K562 (cell line): ENCODE data around the gene PIP5K1B.

Experiments used
- CTCF ChIP-seq, 3 experiments: IDR thresholded peaks in 2 of 3; conservative IDR thresholded peaks in 1 of 3; 2 replicates each; pipeline ENCODE4 v1.5.1; 2011 to 2012; ENCODE audit warnings: low read length in 3 of 3, mild to moderate bottlenecking in 3 of 3, control low read depth in 2 of 3, improper control_type of control experiment in 1 of 3, inconsistent platforms in 1 of 3, low read depth in 1 of 3, mixed read lengths in 1 of 3, moderate library complexity in 1 of 3; ENCODE audit not compliant: insufficient read depth in 2 of 3
- E2F4 ChIP-seq: sonication (generic); formaldehyde crosslinking; IDR thresholded peaks from 2 replicates; pipeline ENCODE4 v1.8.0; 2022; ENCODE audit warnings: mild to moderate bottlenecking, low read depth, missing genetic modification reagents
- EP300 ChIP-seq: IDR thresholded peaks from 2 replicates; pipeline ENCODE4 v1.6.1; 2012; ENCODE audit warnings: low read length, improper control_type of control experiment
- EWSR1 ChIP-seq: fragments of 450-650 bp; IDR thresholded peaks from 2 replicates; pipeline ENCODE4 v1.6.1; 2018; ENCODE audit warnings: borderline replicate concordance, mild to moderate bottlenecking, low read depth, moderate library complexity; ENCODE audit not compliant: partially characterized antibody
- KAT8 ChIP-seq: fragments of 450-650 bp; IDR thresholded peaks from 2 replicates; pipeline ENCODE4 v1.6.1; 2016; ENCODE audit warnings: low read depth, mild to moderate bottlenecking
- MAX ChIP-seq: sonication (generic); formaldehyde crosslinking; IDR thresholded peaks from 2 replicates; pipeline ENCODE4 v1.9.0; 2022; ENCODE audit warnings: mild to moderate bottlenecking, missing genetic modification reagents
- NFYB ChIP-seq: IDR thresholded peaks from 2 replicates; pipeline ENCODE4 v1.6.1; 2011; ENCODE audit warnings: mild to moderate bottlenecking, moderate library complexity; ENCODE audit not compliant: insufficient read length; ENCODE audit errors: extremely low read depth
- TBP ChIP-seq: optimal IDR thresholded peaks from 2 replicates; pipeline ENCODE3; 2011; ENCODE audit warnings: low read depth, low read length, improper control_type of control experiment
- TCF7L2 ChIP-seq: fragments of 150-350 bp; IDR thresholded peaks from 2 replicates; pipeline ENCODE4 v1.6.1; 2016; ENCODE audit warnings: low read depth, mild to moderate bottlenecking, low read length, moderate library complexity
- ZNF384 ChIP-seq: IDR thresholded peaks from 2 replicates; pipeline ENCODE4 v1.6.1; 2012; ENCODE audit warnings: low read depth, low read length, improper control_type of control experiment
- ZNF589 ChIP-seq: fragments of 200-800 bp; sonication (Bioruptor generic); IDR thresholded peaks from 2 replicates; pipeline ENCODE4 v1.6.1; 2016; ENCODE audit warnings: low read depth, missing genetic modification characterization, missing compliant biosample characterization

- no peak for TF ChIP-seq TBP
- no peak for TF ChIP-seq EWSR1
- TF ChIP-seq CTCF (IDR thresholded peaks at IDR 0.05 in 2 of 3, conservative IDR thresholded peaks at IDR 0.05 in 1 of 3; ENCODE audit: insufficient read depth in 2 of 3, low read depth in 1 of 3, low read length in 3 of 3) = no peak
- TF ChIP-seq ZNF384 = no peak
- no peak for TF ChIP-seq ZNF589 (CRISPR knock-in tag)
- no peak for TF ChIP-seq EP300
- no peak for TF ChIP-seq KAT8
- no peak for TF ChIP-seq MAX
- TF ChIP-seq NFYB = no peak
- no peak for TF ChIP-seq TCF7L2
- no peak for TF ChIP-seq E2F4 (CRISPR knock-in tag)
Measured at GRCh38 chr9:68741704-68742332, 36.8 kb downstream of the PIP5K1B start.
